ENCODE results near the gene RALB.

- TF ChIP-seq EZH2 (IDR thresholded peaks at IDR 0.05; ENCODE audit: low read depth, unreplicated experiment) (no peak), EZH2phosphoT487 (IDR thresholded peaks at IDR 0.05; ENCODE audit: unreplicated experiment) (no peak), JUNB (IDR thresholded peaks at IDR 0.05; ENCODE audit: unreplicated experiment) (no peak), CREB1 (CRISPR knock-in tag; IDR thresholded peaks at IDR 0.05; ENCODE audit: low read depth) (no peak), POLR2AphosphoS5 (IDR thresholded peaks at IDR 0.05; ENCODE audit: low read depth) (no peak), ZNF114 (CRISPR knock-in tag; IDR thresholded peaks at IDR 0.05) (no peak), STAT1 (IDR thresholded peaks at IDR 0.05; ENCODE audit: unreplicated experiment) (no peak)
- TF ChIP-seq, protein P1, sequence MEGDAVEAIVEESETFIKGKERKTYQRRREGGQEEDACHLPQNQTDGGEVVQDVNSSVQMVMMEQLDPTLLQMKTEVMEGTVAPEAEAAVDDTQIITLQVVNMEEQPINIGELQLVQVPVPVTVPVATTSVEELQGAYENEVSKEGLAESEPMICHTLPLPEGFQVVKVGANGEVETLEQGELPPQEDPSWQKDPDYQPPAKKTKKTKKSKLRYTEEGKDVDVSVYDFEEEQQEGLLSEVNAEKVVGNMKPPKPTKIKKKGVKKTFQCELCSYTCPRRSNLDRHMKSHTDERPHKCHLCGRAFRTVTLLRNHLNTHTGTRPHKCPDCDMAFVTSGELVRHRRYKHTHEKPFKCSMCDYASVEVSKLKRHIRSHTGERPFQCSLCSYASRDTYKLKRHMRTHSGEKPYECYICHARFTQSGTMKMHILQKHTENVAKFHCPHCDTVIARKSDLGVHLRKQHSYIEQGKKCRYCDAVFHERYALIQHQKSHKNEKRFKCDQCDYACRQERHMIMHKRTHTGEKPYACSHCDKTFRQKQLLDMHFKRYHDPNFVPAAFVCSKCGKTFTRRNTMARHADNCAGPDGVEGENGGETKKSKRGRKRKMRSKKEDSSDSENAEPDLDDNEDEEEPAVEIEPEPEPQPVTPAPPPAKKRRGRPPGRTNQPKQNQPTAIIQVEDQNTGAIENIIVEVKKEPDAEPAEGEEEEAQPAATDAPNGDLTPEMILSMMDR (conservative IDR thresholded peaks at IDR 0.05; ENCODE audit: low read depth in 2 of 2) = no peak
- TF ChIP-seq, protein P2, sequence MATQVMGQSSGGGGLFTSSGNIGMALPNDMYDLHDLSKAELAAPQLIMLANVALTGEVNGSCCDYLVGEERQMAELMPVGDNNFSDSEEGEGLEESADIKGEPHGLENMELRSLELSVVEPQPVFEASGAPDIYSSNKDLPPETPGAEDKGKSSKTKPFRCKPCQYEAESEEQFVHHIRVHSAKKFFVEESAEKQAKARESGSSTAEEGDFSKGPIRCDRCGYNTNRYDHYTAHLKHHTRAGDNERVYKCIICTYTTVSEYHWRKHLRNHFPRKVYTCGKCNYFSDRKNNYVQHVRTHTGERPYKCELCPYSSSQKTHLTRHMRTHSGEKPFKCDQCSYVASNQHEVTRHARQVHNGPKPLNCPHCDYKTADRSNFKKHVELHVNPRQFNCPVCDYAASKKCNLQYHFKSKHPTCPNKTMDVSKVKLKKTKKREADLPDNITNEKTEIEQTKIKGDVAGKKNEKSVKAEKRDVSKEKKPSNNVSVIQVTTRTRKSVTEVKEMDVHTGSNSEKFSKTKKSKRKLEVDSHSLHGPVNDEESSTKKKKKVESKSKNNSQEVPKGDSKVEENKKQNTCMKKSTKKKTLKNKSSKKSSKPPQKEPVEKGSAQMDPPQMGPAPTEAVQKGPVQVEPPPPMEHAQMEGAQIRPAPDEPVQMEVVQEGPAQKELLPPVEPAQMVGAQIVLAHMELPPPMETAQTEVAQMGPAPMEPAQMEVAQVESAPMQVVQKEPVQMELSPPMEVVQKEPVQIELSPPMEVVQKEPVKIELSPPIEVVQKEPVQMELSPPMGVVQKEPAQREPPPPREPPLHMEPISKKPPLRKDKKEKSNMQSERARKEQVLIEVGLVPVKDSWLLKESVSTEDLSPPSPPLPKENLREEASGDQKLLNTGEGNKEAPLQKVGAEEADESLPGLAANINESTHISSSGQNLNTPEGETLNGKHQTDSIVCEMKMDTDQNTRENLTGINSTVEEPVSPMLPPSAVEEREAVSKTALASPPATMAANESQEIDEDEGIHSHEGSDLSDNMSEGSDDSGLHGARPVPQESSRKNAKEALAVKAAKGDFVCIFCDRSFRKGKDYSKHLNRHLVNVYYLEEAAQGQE (IDR thresholded peaks at IDR 0.05; ENCODE audit: unreplicated experiment) = no peak
Measured at GRCh38 chr2:120308038-120308910, 55.6 kb downstream of the RALB start.

All from GM23338 (cell line).